HuH-7.5 (cell line): ENCODE data around the gene SCUBE1.

Experiments
- DNase-seq: peaks from one replicate; pipeline ENCODE4 v3.0.0; 2011; ENCODE audit warnings: low spot score

The SCUBE1 gene

DNA sequence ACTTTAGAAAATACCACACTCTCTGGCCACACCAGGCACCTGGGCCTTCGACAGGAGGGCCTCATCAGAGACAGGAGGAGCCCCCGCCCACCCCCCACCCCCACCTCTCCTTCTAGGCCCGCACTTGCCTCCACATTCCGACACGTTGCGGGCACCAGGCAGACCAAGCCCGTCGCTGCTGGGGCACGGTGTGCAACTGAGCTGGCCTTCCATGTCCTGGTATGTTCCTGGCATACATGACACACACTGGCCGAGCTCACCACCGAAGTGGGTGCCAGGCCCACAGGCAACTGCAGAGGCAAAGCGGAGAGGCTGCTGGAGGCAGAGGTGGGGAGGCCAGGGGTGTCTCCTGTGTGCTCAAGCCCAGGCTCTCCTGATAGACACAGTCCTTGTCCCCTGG is 129.2 kb downstream of the SCUBE1 start:
- DNase-seq, result no peak

- DNase-seq, result no peak
Measured at GRCh38 chr22:43213051-43213450, 130.1 kb downstream of the SCUBE1 start.

DNA sequence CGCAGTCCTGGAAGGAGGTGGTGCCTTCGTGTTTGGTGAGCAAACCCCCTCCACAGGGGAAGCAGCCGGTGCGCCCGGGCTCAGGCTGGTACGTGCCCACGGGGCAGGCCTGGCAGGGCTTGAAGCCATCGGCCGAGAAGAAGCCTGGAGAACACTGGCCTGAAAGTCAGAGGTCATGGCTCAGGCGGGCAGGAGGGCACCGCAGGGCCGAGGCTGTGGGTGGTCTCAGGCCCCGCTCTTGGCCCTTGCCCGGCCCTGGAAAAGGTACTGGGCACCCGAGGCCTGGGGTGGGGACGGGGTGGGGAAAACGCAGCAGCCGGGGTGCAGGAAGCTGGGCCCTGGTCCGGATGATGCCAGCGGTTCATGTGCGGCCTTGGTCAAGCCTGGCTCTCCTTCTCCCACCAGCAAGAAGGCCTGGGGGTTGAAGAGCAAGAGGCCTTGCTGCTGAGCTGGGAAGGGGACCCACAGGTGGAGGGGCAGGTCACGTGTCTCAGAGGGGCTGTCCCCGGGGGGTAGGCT is 130.7 kb downstream of the SCUBE1 start:
- no peak for DNase-seq

- no peak for DNase-seq
Measured at GRCh38 chr22:43211941-43212433, 131.2 kb downstream of the SCUBE1 start.

DNA sequence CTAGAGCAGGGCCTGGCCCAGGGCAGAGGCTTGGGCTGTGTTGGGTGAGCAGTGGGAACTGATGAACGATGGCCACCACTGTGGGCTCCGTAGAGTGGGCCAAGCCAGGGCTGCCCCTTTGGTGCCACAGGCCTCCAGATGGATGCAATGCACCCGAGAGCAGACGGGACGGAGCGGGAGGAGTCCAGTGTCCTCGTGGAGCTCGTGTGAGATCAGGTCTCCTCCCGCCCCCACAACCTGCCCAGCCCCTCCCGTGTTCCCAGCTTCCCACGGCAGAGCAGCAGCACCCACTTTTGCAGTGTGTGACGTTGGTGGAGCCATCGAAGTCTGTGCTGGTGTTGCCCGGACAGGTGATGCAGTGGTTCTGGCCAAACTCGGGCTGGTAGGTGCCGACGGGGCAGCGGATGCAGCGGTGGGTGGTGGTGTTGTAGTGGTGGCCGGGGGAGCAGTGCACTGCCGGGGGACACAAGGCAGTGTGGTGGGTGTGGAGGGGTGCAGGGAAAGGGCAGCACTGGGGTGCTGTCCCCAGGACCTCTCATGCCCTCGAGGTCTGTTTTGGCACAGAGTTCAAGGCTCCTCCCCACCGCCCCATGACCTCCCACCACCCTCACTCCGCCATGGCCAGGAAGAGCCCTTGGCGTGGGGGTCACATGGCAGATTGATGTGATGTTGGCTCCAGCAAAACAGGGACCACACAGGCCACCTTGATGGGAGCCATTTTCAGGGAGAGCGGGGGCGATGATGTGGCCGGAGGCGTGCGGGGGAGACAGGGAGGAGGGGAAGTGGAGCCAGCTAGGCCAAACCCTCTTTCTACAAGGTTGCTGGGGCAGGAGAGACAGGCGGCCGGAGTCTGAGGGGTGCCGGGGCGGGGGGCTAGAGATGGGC is 132.3 kb downstream of the SCUBE1 start:
- DNase-seq, result no peak

GRCh38 chr22:43209971-43210370 is 133.2 kb downstream of the SCUBE1 start:
- DNase-seq, result no peak

DNA sequence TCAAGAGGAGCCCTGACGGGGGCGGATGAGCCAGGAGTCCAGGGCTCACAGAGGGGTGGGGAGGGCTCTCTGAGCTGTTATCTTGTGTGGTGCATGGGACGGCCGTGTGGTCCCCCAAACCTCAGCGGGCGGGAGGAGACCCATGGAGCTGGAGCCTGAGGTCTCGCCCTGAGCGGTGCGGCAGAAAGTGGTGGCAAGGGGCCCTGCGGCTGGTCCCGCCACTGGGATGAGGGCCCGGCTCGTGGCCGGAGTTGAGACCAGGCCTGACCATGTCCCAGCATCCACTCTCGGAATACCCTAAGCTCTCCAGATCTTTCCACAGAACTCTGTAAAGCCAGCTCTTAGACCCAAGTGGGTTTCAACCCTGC is 133.7 kb downstream of the SCUBE1 start:
- DNase-seq, result no peak

GRCh38 chr22:43208703-43209522 is 134.3 kb downstream of the SCUBE1 start:
- DNase-seq, result no peak

DNA sequence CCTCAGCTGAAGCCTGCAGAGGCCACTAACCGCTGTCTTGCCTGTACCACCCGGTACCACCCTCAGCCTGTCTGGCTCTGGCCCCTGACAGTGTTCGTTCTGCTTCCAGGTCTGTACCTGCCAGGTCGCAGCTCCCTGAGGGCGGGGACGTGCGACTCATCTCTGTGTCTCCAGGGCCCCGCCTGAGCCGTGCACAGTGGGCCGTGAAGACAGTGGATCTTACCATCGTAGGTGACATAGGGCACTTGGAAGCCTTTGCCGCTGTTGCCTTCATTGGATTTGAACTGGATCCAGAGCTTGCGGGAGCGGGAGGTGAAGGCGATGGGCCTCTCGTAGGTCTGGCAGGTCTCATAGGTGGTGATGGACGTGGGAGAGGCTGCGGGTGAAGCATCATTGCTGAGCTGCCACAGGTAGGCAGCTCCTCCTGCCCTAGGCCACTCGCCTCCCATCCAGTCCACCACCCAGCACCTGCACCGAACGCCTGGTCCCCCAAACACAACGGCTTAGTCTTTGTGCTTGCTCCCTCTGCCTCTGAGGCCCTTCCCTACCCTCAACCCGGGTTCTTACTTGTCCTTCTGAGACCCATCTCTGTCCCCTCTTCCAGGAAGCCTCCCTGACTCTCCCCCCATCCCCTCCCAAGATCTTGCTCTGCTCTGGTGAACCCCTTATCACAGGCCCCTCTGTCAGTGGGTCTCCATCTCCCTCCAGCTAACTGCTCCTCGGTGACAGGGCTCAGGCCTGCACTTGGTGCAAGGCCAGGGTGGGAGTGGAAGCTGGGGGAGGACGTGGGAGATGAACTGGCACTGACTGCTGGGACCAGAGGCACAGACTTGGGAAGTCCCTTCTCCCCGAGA is 135.1 kb downstream of the SCUBE1 start:
- no peak for DNase-seq

GRCh38 chr22:43207386-43207785 is 135.8 kb downstream of the SCUBE1 start:
- DNase-seq, result no peak

GRCh38 chr22:43206509-43207161 is 136.5 kb downstream of the SCUBE1 start:
- no peak for DNase-seq

DNA sequence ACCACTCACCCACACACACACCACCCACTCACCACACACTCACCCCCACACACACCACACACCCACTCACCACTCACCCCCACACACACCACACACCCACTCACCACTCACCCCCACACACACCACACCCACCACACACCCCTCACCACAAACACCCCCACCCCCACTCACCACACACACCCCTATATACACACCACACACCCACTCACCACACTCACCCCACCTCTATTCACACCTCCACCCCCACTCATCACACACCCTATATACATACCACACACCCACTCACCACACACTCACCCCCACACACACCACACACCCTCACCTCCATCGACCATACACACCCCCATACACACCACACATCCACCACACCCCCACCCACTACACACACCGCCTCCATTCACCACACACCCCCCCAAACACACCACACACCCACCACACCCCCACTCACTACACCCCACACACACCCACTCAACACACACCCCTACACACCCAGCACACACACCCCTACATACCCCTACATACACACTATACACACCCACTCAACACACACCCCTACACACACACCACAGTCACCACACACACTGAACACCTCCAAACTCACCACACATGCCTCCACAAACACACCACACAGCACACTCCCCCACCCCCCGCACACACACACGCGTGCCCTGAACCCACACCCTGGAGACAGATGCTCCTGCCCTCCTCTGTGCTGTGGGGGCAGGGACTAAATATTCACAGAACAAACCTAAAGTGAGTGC is 137.2 kb downstream of the SCUBE1 start:
- DNase-seq, result no peak

- no peak for DNase-seq
Measured at GRCh38 chr22:43205261-43205691, 137.9 kb downstream of the SCUBE1 start.

DNA sequence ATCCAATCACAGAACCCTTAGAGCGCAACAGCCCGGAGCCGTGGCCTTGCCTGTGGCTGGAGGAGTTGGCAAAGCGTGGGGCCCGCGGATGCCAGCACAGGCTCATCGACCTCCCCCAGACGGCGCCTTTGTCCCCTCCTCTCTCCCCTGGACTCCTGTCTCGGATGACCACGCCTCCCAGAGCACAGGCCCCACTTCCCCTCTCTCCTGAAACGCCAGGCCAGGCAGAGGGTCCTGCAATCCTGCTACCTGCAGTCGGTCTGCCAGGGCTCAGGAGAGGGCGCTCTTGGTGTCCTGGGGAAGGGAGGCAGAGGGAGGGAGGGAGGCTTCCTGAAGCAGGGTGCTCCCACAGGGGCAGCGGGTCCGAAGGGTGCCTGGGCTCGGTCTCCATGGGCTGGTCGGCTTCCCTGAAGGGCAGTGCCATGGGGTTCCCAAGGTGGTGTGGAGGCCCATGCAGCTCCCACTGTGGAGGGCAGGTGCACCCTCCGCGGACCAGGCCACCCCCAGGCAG is 139.6 kb downstream of the SCUBE1 start:
- no peak for DNase-seq

DNA sequence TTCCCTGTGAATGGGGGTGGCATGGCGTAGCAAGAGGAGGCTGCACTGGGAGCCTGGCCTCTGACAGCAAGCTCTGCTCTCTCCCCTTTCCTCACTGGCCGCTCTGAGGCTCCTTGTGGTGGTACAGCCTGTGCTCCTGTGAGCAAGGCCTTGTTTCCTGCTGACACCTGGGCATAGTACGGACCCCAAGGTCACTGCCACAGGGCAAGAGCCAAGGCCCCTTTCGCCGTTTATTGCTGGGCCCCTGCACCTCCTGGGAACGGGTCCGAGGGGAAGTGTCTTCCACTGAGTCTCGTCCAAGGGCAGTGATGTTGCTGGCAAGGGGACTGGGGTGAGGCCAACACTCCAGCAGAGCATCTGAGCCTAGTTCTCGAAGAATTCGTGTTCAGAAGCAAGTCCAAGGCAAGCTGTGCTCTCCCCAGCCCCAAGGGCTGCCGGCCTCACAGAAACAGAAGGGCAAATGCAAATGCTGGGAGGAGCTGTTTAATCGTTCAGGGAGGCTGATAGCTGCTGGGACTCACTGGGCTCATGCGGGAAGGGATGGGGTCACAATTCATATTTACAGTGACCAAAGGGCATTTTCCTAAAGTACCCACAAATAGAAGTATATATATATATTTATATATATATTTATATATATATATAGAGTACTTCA is 140.3 kb downstream of the SCUBE1 start:
- DNase-seq, result no peak

DNA sequence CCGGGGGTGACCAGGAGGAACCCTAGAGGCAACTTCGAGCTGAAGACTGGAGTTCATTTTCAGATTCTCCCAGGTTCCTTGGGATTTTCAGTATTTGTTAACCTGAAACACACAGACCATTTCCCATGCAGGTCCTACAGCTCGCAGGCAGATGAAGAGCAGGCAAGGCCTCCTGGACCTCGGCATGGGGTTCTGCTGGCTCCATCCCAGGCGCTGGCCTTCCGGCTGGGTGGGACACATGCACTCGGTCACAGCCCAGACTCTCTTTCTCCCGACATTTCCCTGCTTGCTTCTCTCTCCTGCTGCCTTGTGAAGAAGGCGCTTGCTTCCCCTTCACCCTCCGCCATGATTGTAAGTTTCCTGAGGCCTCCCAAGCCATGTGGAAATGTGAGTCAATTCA is 140.8 kb downstream of the SCUBE1 start:
- no peak for DNase-seq

DNA sequence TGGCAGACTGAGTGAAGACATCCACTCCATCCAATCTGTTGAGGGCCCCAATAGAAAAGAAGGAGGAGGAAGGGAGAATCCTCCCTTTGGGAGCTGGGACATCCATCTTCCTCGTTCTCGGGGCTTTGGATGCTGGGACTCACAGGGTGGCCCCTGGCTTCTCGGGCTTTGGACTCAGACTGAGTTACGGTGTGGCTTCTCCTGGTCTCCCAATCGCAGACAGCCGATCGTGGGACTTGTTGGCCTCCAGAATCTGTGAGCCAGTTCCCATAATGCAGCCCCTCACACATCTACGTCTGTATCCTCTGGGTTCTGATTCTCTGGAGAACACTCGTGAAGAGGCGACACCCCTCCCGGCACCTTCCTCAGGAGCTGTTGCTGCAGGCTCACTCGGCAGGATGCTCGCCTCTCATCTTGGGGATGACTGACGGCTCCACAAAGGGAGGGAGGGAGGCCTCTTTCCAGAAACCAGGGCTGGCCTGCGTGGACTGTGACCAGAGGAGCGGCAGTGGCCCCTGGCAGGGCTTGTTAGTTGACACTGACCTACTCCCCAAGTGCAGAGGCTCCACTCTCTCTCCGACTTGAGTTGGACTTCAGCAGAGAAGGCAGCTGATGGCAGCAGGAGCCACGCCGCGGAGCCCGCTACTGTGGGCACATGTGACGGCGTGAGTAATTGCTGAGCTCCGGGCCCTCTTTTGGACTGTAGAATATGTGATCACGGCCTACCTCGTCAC is 141.5 kb downstream of the SCUBE1 start:
- DNase-seq, result no peak

DNA sequence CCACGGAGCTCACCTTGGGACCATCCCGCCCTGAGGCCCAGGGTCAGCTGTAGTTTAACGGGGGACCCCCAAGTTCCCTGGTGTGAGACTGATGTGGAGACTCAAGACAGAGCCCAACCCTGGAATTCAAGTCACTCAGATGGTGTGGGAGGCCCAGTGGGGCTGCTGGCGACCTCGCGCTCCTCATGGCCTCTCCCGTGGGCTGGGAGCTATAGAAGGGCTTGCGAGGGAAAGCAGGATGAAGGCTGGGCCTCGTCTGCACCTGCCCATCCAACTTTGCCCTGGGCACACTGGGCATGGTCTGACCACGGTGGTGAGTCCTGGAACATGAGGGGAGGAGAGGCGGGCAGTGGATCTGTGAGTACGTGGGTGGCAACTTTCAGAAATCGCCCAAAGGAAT is 142.6 kb downstream of the SCUBE1 start:
- DNase-seq, result no peak

GRCh38 chr22:43200031-43200430 is 143.1 kb downstream of the SCUBE1 start:
- no peak for DNase-seq
